ENCODE results near the gene TOP3B.

The TOP3B gene

DNA sequence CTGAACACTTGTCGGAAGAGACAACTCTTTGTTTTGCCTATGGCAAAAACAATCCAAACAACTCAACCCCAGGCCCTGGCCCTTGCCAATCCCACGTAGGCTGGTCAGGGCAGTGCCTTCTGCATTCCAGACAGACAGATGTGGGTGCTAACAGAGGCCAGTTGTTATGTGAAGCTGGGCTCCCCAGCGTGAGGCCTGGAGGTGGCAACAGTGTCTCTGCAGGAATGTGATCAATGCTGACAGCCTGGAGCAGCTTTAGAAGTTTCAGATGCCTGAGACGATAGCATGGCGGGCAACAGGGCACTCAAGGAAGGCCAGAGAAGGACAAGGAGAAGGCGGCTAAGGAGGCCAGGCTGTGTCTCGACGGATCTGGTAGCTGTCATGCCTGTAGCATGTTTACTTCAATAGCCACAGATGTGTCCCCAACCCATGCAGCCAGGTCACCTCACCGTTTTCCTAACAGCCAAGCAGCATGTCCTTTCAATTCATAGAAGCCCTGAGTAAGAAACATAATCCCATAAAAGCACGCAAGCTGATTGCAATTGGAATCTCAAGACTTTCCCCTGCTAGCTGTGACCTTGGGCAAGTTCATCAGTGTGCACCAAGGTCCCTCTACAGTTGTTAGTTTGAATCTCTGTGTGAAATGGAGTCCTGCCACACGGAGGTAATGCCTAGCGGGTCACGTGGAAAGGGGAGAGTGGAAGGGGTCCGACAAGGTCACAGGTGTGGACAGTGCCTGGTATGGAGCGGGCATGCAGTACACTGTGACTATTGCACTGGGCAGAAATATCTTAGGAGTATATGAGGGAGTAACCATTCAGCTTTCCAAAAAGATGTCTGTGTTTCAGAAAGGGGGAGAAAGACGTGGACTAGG, 15.7 kb downstream of the TOP3B start:
- TF ChIP-seq, protein P1, sequence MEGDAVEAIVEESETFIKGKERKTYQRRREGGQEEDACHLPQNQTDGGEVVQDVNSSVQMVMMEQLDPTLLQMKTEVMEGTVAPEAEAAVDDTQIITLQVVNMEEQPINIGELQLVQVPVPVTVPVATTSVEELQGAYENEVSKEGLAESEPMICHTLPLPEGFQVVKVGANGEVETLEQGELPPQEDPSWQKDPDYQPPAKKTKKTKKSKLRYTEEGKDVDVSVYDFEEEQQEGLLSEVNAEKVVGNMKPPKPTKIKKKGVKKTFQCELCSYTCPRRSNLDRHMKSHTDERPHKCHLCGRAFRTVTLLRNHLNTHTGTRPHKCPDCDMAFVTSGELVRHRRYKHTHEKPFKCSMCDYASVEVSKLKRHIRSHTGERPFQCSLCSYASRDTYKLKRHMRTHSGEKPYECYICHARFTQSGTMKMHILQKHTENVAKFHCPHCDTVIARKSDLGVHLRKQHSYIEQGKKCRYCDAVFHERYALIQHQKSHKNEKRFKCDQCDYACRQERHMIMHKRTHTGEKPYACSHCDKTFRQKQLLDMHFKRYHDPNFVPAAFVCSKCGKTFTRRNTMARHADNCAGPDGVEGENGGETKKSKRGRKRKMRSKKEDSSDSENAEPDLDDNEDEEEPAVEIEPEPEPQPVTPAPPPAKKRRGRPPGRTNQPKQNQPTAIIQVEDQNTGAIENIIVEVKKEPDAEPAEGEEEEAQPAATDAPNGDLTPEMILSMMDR (IDR thresholded peaks at IDR 0.05): no peak
- DNase-seq (ENCODE audit: low spot score): no peak
- H3K27ac ChIP-seq: no peak overlapping the region

DNA sequence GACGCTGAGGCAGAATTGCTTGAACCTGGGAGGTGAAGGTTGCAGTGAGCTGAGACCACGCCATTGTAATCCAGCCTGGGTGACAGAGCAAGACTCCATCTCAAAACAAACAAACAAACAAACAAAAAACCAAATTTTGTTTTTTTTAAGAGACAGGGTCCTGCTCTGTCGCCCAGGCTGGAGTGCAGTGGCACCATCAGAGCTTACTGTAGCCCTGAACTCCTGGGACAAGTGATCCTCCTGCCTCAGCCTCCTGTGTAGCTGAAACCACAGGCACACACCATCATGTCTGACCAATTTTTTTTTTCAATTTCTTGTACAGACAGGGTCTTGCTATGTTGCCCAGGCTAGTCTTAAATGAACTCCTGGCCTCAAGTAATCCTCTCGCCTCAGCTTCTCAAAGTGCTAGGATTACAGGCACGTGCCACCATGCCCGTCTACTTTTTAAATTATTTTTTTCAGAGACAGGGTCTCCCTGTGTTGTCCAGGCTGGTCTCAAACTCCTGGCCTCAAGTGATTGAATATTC, 16.8 kb downstream of the TOP3B start:
- TF ChIP-seq, protein P1 (IDR thresholded peaks at IDR 0.05): no peak
- DNase-seq (ENCODE audit: low spot score): no peak
- no peak overlapping the region for H3K4me3 ChIP-seq
- H3K27ac ChIP-seq: no peak overlapping the region

More for the DNA sequence above, 15.7 kb downstream of the TOP3B start:
- H3K4me3 ChIP-seq: no peak overlapping the region

DNA sequence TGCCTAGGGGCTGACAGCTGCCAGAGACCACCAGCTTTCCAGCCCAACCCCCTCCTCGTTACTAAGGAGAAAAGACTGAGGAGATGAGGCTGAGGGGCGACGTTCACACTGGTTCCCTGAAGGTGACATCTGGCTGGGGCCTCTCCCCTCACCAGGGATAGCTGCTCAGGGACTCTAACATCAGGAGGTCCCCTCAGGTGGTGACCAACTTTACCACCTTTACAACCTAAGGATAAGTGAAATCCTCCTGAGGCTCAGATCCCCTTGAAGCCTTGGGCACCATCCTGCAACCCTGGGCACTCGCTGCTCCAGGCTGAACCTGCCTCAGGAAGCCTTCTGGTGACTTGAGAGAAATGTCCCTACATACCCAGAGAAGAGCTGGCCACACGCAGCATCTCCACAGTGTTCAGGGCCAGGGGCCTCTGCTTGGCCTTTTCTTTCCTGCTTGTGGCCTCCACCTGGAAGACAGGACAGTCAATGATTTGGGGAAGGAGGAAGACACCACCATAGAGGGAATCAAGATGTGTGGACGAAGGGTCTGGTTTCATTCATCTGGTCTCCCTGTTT, 17.6 kb downstream of the TOP3B start:
- TF ChIP-seq, protein P1 (IDR thresholded peaks at IDR 0.05): no peak
- no peak overlapping the region for H3K27ac ChIP-seq
- no peak overlapping the region for H3K4me3 ChIP-seq
- no peak for DNase-seq (ENCODE audit: low spot score)

DNA sequence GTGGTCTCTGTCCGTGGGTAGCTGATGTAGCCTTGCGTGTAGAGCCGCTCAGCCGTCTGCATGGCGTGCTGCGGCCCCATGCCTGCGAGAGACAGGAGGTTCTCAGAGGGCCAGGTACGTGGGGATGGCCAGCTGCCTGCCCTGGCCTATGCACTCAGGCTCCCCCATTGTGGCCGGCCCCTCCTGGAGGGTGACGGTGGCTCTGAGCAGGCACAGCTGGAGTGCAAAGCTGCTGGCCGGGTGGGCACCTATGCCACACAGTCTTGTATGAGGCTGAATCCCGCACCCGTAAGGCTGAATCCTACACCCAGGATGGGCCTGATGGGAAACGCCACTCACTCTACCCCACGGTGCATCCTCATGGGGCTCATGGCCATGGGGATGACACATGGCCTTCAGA, 18.4 kb downstream of the TOP3B start:
- DNase-seq (ENCODE audit: low spot score): no peak
- H3K4me3 ChIP-seq: no peak overlapping the region
- H3K27ac ChIP-seq: no peak overlapping the region
- TF ChIP-seq, protein P1 (IDR thresholded peaks at IDR 0.05): no peak

DNA sequence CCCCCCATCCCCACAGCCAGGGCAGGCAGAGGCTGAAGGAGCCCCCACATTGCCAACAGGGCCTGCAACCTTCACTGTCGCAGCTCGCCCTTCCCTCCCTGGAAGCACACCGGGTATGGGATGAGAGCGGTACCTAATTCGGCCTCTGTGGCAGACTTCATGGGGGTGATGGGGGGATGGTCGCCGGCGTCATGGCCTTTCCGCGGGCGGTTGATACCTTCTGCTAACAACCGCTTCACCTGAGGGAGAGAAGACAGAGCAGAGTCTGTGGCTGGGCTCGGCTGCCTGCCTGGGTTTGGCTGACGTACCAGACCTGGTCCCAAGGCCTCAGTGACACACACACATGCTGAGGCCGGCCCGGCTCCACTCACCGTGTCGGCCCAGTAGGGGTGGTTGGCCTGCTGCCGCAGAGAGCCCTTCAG, 18.8 kb downstream of the TOP3B start:
- H3K27ac ChIP-seq: no peak overlapping the region
- DNase-seq (ENCODE audit: low spot score): peak; percentile 68
- no peak overlapping the region for H3K4me3 ChIP-seq
- TF ChIP-seq, protein P1 (IDR thresholded peaks at IDR 0.05): no peak

DNA sequence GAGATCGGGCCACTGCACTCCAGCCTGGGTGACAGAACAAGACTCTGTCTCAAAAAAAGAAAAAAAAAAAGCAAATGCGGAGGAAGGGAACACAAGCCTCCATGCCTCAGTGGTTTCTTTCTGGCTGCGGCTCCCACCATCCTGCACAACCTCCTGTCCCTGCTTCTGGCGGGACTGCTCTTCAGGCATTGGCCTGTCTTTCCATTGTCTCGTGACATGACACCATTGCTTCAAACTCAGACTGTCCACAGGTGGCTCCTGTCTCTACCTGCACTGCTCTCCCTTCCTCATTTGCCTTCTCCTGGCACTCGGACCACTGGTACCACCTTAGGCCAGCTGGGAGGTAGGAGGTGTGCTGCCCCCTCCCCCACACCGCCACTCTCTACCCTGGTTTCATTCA, 19.3 kb downstream of the TOP3B start:
- no peak overlapping the region for H3K4me3 ChIP-seq
- TF ChIP-seq, protein P1 (IDR thresholded peaks at IDR 0.05): no peak
- no peak for DNase-seq (ENCODE audit: low spot score)
- H3K27ac ChIP-seq: no peak overlapping the region

DNA sequence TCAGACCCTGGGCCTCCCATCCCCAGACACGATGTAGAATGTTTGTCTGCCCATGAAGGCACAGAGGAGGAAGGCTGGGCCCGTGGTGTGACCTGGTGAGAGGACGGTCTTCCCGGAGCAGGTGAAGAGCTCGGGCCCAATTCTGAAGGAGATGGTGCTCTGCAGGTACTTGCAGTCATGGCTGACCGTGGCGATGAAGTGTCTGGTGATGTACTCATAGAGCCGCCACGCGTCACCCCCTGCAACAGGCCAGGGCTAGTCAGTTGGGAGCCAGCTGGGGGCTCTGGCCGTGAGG, 20.0 kb downstream of the TOP3B start:
- Histone ChIP-seq H3K4me3 (no peak overlapping the region), H3K27ac (no peak overlapping the region)
- DNase-seq (ENCODE audit: low spot score): no peak
- TF ChIP-seq, protein P1 (IDR thresholded peaks at IDR 0.05): no peak
